HFF-Myc (cell line): ENCODE data around the gene HOATZ.

Experiments used
- DNase-seq: peaks from one replicate; pipeline ENCODE4 v3.0.0-alpha.2; 2011; ENCODE audit warnings: low read depth; ENCODE audit errors: extremely low read depth
- H3K4me3 ChIP-seq: replicated peaks from 2 replicates; pipeline ENCODE4 v1.5.1; 2011; ENCODE audit warnings: low read depth, mild to moderate bottlenecking, control low read depth, low read length
- TF ChIP-seq, protein P1 (sequence below): IDR thresholded peaks from 2 replicates; pipeline ENCODE4 v1.5.1; 2012; ENCODE audit warnings: mild to moderate bottlenecking, low read depth, low read length, control low read depth; ENCODE audit errors: missing control alignments

The HOATZ gene

DNA sequence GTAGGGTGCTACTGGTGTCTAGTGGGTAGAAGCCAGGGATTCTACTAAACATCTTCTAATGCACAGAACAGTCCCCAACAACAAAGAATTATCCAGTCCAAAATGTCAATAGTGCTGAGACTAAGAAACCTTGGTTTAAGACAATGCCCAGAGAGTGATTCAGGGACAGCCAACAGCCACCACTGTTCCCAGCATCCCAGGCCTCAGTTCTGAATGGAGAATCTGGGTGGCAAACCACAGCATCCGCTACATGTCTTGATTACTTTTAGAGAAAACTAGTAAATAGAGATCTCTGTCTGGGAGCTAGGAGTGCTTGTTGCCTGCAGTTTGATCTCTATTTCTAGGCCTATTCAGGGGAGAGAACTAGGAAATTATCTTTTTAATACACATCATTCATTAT, 66.8 kb downstream of the HOATZ start:
- no peak overlapping the region for H3K4me3 ChIP-seq
- TF ChIP-seq, protein P1, sequence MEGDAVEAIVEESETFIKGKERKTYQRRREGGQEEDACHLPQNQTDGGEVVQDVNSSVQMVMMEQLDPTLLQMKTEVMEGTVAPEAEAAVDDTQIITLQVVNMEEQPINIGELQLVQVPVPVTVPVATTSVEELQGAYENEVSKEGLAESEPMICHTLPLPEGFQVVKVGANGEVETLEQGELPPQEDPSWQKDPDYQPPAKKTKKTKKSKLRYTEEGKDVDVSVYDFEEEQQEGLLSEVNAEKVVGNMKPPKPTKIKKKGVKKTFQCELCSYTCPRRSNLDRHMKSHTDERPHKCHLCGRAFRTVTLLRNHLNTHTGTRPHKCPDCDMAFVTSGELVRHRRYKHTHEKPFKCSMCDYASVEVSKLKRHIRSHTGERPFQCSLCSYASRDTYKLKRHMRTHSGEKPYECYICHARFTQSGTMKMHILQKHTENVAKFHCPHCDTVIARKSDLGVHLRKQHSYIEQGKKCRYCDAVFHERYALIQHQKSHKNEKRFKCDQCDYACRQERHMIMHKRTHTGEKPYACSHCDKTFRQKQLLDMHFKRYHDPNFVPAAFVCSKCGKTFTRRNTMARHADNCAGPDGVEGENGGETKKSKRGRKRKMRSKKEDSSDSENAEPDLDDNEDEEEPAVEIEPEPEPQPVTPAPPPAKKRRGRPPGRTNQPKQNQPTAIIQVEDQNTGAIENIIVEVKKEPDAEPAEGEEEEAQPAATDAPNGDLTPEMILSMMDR: no peak
- DNase-seq: no peak

DNA sequence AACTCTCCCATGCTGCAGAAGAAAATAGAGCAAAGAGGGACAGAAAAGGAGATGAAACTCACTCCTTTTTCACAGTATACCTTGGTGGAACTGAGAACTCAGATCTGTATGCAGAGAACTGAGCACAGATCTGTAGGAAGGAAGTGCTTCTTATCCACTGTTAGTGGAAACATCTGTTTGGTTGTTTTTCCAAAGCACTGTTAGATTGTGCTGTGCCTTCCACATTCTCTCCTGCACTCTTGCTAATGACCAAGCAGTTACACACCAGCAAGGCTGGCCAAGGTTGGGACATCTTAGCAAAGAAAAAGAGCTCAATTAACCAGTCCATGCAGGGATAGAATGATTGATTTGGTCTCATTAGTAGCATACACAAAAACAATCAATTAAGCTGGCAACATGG, 67.6 kb downstream of the HOATZ start:
- TF ChIP-seq, protein P1: no peak
- no peak for DNase-seq
- no peak overlapping the region for H3K4me3 ChIP-seq

DNA sequence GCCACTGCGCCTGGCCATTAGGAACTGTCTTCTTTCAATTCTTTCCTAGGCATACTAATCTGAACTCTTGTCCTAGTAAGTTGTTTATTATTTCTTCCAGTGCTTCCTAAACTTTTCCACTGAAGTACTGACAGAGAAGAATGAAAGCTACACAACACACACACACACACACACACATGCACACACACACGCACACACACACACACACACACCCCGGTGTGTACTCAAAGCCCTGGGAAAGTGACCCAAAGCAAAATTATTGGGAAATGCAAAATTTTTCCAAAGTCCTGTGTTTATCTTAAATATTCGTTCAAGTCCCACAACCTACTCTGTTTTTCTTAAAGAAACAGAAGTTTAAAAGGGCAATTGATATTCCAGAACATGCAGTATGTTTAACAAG, 68.3 kb downstream of the HOATZ start:
- no peak for DNase-seq
- TF ChIP-seq, protein P1: no peak
- H3K4me3 ChIP-seq: no peak overlapping the region

DNA sequence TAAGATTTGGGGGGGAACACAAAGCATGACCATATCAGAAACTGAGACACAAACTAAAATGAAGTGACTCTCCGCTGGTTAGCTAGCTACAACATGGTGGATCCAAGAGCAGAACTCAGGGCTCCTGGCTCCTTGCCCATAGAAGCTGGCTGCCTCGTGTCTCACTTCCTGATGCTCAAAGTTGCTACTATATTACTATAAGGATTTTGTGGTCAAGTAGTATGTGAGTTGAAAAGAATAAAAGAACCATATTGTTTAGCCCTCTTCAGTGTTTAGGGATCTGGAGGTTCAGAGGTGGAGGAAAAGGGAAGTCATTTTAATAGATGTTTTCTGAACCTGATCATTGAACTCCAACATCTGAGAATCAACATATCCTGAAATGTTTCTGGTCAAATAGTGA, 70.8 kb downstream of the HOATZ start:
- TF ChIP-seq, protein P1: no peak
- no peak for DNase-seq
- no peak overlapping the region for H3K4me3 ChIP-seq

DNA sequence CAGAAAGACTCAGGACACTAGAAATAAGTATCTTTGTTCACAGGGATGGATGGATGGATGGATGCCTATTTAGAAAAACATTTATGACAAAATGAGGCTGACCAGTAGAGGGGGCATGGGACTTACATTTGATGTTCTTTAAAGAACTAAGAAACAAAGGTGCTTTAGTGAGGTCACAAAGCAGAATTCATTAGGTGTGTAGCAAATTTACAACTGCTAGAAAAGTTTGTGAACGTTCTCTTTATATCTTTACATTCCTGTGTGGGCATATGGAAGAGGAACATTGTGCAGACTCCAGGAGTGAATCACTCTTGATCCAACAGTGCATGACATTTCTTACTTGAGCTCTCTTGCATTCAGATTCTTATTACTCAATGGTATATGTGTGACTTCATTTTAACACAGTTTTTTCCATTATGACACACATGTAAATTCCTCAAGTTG, 71.8 kb downstream of the HOATZ start:
- no peak overlapping the region for H3K4me3 ChIP-seq
- TF ChIP-seq, protein P1: peak; percentile 61
- no peak for DNase-seq
